ENCODE data around the gene CA14.
"Not testable (repeated sequence)": the region's sequence is repeated elsewhere in the genome, so short reads cannot be mapped to it uniquely, and the experiment has no call there.

Gene CA14

DNA sequence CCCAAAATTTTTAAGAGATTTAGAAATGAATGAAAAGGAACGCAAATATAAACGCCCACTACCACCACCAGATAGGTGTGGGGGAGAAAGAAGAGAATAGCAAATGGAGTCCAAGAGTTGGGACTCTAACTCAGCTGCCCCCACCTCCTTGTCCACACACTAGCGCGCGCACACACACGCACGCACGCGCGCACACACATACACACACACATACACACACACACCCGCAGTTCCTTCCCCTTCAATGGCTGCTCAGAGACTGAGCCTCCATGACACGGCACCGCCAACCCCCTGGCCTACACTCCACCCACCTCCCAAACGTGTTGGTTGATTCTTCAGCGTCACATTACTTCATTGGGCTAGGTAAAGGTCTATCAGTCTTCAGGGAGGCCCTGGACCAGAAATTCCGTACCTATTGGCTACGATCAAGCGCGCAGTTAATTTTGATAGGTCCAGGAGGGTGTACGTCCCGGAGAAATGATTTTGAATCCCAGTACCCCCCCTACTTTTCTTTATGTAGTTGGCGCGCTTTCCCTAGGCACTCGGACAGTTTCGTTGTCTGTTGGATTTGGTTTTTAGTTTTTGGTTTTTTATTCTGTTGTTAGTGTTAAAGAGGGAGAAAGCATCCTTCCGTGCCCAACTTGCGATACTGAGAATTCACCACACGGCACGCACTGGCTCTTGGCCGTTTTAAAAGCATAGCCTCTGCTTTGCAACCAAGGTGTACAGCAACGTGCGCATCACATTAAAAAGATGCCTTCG is 21.5 kb upstream of the CA14 start, which contains the start of gene ANP32E:
Gene ANP32E (minus strand): TSS at position 261 of the 762 bp plus-strand sequence. CDS start 326 bp downstream, outside the sequence.
- peak; percentile 28 to 98 (median 90) for DNase-seq

DNA sequence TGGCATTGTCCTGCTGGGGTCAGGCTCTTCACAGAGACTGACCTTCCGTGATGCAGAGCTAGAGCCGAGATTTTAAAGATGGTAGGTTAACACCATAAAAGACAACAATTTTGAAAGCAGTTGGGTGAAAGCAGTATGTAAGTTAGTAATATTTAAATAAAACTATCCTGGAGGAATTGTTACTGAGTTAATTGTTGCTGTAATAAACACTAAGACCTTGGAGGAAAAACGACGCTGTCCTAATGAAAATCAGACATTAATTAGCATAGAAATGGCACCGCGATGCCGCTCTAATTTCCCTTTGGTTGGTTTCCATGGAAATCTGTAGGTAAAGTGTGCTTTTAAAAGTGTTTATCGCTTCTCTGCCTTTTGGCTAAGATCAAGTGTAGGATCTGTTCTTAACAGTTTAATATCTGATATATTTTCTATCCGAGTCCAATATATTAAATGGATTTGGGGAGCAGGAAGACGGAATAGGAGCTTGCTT is 20.9 kb upstream of the CA14 start:
- no peak for DNase-seq

DNA sequence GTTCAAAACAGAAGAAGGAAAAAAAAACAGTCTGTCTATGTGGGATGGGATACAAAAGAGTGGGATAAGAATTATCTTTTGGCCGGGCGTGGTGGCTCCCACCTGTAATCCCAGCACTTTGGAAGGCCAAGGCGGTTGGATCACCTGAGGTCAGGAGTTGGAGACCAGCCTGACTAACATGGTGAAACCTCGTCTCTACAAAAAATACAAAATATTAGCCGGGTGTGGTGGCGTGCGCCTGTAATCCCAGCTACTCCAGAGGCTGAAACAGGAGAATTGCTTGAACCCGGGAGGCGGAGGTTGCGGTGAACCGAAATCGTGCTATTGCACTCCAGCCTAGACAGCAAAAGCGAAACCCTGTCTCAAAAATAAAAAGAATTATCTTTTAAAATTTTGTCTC is 20.4 kb upstream of the CA14 start:
- DNase-seq: not testable (repeated sequence)

DNA sequence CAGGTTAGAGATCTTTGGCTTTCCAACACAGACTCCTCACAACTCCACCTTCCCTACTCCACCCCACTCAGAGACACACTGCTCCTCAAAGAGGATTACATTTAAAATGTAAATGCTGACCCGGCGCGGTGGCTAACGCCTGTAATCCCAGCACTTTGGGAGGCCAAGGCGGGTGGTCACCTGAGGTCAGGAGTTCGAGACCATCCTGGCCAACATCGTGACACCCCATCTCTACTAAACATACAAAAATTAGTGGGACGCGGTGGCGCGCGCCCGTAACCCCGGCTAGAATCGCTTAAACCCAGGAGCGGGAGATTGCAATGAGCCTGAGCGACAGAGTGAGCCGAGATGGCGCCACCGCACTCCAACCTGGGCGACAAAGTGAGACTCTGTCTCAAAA is 19.8 kb upstream of the CA14 start:
- DNase-seq: no peak

DNA sequence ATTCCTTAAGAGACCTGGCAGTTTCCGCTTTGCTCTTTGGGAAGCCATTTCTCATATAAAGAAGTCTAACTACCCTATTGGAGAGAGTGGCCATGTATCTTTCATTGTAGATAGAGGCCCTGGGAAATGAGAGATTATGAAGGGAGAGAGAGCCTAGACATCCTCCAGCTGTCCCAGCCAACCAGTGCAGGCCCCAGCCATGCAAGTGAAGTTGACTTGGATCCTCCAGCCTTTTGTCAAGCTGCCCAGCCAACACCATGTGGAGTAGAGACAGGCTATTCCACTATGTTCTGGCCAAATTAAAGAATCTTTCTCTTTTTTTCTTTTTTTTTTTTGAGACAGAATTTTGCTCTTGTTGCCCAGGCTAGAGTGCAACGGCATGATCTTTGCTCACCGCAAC is 14.6 kb upstream of the CA14 start:
- no peak for DNase-seq

DNA sequence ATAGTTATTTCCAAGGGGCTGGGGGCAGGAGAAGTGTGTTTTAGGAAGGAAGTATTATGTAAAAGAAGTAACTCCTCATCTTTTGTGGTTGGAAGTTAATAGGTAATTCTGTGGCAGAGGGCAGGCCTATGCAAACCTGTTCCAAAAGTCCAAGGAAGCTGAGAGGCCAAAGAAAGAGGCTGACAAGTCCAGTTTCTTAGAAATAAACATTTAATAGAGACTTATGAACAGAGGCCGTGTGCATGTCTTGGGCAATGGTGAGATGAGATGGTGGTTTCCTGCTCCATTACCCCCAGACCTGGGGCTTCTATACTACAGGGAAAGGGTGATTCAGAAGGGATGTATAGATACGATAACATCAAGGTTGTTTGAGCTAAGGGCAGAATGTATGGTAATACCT is 7.6 kb upstream of the CA14 start:
- no peak for DNase-seq

DNA sequence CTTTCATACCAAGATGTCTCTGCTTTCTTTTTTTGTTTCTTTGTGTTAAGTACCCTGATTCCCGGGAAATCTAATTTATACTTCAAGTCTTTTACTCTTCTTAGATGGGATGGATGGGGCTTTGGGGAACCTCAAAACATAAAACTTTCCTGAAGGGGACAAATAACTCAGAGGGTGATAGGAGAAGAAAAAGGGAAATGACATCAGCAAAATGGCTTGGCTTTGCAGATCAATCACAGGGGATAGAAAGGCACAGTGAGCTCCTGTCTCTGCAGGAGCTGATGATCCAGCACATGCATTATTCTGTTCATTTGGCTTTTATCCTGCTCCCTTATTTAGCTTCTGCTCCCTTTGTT is 1.4 kb upstream of the CA14 start:
- no peak for DNase-seq

DNA sequence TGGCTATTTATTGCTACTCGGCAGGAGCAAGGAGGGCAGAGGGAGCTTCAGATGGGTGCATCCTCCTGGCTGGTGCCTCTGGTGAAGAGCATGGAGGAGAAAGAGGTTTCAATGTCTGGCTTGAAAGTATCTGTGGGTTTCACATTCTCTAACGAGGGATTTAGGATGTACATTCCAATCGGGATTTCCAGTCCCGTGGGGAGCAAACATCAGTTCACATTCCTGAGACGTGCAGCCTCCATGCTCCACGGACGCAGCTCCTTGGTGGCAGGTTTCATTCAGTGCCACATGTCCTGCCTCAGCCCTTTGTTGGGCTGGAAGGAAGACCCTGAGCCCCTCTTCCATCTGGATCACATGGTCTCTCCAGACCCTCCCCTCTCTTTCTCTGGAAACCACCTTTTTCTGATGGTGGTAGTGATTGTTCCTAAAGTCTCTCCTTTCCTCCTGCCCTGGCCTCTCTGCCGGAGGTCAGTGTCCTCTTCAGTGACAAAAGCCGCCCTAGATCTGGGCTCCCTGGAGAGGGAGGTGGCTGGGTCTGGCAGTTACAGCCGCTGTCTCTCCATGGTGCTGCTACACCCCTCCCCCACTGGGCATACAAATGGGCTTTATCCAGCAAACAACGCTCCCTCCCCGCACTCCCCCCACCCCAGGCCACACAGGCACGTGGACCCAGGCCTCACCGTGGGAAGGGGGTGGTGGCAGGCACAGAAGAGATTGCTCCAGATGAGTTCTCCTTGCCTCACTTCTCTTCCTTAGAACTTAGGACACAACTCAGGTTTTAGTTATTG is 826 bp upstream of the CA14 start:
- peak in 52 of 56 donors; percentile 20 to 89 (median 69) for DNase-seq

DNA sequence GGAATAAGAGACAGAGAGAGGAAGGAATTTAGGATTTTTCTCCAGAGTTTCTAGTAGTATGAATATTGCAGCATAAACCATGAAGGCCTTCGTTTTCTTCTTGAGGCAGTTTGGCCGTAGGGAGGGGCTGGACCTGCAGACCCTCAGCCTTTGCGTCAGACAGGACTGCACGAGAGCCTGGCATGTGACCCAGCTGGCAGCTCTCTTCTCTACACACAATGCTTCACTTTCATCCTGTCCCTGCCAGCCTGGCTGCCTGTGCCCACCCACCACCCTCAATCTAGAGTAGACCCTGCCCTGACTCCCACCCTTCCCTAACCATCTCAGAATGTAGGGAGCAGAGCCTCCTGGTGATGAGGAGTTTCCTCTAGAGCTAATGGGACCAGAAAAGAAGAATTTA is 1.6 kb downstream of the CA14 start:
- peak in 38 of 56 donors; percentile 1 to 69 (median 26) for DNase-seq

DNA sequence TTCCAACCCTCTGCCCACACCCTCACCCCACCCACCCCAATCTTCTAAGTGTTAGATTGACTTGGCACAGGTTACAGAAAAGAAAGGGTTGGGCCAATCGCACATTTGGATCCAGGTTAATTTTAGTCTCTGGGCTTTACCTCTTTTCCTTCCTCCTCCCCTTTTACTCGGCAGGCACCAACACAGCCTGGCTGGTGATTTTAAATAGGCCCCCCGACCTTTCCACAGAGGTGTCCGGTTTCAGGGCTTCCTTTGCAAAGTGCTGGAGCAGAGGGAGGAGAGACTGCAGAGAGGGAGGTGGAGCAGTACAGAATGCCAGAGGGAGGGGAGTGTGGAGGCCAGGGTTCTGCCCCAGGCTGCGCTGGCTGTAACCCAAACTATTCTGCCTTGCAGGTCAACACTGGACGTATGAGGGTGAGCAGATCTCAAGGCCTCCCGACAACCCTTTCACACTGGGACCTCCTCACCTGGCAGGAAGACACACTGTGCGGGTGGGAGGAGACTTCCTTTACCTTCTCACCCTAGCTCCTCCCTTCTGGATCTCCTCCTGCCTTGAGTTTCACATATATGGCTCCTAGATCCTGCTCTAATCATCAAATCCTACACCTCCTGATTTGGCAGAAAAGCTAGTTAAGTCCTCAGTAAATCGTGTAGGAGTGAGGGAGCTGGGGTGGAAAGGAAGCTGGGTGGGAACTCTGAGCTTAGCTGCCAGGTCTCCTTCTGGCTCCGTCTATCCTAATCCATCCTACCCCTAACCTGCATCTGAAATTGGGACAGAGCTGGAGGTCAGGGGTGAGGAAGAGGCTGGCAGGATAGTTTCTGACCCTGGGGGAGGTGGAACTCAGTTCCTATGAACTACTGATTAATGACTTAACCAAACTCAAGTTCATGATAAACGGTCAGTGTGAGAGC is 2.4 kb downstream of the CA14 start:
- peak in 25 of 56 donors; percentile 5 to 62 (median 29) for DNase-seq

DNA sequence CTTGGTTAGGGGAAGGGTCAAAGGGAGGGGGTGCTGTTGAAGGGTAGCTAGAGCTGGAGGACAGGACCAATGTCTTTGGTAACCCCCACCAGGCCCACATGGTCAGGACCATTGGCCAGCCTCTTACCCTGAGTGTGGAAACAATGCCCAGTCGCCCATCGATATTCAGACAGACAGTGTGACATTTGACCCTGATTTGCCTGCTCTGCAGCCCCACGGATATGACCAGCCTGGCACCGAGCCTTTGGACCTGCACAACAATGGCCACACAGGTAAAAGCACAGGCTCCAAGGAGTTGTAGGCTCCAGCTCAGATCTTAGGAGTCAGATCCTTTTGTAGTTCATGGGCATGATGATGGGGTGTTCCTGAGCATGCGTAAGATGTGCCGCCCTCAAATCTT is 3.8 kb downstream of the CA14 start:
- DNase-seq: no peak

DNA sequence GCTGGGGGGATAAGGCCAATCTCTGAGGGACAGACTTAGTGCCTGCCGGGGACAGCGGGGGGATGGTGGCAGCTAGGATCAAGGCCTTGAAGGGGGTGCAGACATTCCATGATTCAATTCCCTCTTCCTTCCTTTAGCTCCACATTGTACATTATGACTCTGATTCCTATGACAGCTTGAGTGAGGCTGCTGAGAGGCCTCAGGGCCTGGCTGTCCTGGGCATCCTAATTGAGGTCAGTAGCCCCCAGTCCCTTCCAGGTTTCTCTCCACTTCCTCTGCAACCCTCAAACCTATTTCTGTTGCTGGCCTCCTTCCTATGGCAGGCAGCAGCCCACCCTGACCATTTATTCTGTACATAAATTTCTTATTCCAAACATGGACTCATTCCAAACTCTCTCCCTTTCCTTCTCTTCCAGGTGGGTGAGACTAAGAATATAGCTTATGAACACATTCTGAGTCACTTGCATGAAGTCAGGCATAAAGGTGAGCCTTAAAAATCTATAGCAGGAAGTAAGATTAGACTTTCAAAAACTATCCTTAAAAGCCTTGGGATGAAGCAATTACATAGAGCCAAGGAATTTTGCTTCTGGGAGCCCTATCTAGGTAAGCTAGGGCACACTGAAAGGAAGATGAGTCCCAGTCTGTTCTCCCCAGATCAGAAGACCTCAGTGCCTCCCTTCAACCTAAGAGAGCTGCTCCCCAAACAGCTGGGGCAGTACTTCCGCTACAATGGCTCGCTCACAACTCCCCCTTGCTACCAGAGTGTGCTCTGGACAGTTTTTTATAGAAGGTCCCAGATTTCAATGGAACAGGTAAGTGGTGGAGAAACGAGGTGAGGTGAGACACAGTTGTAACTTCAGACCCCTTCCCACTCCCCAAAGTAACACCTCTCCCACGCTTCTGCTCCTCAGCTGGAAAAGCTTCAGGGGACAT is 5.1 kb downstream of the CA14 start:
- no peak for DNase-seq

DNA sequence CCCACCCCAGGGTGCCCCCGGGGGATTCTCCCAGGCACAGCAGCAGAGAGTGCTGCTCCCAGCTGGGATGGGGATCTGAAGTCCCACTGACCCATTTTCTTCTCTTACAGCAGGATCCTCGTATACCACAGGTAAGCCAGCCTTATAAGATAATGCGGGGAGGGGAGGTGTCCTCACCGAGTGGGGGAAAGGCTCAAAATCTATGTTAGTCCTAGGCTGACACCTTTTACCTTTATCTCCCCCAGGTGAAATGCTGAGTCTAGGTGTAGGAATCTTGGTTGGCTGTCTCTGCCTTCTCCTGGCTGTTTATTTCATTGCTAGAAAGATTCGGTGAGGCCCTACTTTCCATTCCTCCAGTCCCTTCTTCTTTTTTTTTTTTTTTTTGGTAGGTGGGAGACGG is 6.0 kb downstream of the CA14 start:
- DNase-seq: no peak

DNA sequence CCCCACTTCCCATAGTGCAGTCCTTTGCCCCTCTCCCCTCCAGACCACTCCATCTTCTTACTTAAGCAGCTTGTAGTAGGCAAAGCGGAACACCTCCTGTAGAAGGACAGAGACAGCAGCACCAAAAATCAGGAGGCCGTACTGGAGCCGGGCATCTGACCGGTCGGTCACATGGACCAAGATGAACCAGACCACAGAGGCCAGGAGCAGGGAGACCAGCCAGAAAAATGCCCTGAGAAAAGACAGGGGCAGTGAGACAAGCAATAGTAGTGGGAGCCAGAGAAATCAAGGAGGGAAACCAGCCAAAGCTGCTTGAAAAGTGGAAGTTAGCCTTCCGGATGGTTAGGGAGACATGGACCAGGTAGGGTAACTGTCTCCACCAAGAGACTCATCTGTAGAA is 10.3 kb downstream of the CA14 start:
- peak in 1 of 56 donors; percentile 19 for DNase-seq

DNA sequence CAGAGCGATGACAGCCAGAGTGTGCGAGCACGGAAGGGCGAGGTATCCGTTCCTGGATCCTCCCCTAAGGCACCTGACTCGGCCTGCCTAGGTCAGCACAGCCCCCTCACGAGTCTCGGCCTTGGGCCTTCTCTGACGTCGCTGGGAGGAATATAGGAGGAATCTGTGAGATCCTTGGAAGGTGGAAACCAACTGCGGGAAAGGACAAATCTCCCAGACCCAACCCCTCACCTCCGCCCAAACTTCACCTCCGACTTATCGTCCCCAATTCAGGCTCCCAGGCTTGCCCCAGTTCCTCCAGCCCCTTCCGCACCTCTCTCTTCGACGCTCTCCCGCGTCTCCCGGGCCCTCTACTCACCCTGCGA is 10.7 kb downstream of the CA14 start:
- DNase-seq: peak in 15 of 56 donors; percentile 7 to 42 (median 29)

DNA sequence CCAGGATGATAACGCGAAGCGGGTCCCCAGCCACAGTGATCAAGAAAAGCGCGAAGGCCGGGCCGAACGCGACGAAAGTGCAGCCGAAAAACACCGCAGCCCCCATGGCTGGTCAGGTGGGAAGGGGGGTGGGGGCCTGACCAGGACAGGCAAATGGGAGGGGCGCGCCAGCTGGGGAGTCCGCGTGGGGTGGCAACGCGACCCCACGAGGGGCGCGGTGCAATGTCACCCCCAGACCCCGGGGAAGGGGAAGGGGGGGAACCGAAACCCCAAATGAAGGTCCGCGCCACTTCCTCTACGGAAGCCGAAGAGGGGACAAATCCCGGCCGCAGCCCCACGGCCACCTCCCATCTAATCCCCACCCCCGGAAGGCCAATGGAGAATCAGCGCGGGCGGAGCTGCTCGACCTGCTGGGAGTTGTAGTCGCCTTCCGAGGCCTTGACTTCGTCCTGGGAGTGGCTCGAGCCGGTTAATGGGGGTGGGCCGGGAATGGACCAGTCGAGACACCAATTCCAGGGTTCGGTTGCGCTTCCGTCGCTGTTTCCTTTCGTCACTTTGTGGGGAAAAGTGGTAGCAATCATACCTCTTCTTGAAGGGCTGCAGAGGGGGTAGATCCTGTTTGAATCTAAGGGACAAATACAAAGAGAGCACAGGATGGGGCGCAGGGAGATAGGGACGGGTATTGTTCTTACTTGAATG is 11.3 kb downstream of the CA14 start, which contains the start of gene APH1A:
Gene APH1A (minus strand): TSS at position 312 of the 699 bp plus-strand sequence. CDS start 206 bp downstream, at position 106.
- peak; percentile 69 to 98 (median 96) for DNase-seq

DNA sequence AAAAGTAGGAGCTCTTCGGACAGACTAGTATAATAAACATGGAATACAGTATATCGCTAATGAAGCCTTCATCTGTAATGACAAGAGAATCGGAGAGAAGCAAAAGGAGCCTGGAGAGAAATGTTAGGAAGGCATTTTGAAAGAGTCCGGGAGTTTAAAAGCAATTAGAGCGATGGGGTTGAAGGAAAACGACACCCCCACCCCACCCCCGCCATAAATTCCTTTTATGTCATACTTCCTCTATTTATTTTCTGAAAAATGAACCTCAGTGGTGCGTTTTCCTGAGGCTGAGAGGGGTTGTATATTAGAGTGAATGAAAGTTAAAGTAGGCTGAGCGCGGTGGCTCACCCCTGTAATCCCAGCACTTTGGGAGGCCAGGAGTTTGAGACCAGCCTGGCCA is 11.9 kb downstream of the CA14 start:
- no peak for DNase-seq

DNA sequence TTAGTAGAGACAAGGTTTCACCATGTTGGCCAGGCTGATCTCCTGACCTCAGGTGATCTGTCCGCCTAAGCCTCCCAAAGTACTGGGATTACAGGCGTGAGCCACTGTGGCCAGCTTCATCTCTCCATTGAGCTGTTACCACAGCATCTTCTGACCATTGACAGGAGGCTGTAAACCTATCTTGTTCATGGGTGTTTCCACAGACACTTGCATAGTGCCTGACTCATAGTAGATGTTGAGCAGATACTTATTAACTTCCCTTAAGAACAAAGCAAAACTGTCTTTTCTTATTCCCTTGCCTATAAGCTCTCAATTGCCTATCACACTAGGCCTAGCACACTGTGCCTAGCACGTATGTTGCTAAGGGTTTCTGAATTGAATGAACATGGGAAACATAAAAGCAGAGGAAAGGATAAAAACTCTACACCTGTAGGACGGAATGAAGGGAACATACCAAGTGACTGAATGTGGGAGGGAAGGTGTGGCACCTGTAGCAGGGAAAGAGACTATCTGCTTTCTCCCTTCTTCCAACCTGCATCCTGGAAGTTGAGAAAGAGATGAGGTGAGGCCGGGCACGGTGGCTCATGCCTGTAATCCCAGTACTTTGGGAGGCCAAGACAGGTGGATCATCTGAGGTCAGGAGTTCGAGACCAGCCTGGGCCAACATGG is 13.9 kb downstream of the CA14 start:
- DNase-seq: no peak

DNA sequence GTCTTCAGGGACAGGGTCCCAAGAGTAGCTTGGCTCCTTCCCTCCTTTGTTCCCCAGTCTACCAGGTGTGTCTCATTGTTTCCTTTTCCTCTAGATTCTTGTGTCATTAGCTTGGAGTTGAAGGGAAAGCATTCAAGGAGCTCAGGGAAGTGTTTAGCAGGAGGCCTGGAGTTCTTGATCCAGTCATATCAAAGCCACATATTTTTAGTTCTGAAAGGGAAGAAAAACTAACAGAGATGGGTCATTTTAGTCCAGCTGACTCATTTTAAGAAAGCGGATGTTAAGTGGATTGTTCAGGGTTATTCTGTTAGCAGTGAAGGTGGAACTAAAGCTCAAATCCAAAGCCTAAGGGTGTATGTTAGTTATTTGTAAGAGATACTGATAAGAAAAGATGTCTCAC is 15.7 kb downstream of the CA14 start:
- DNase-seq: no peak

Data from nucleus accumbens (tissue), 56 donors.